ENCODE measurements around the gene ANKH.

ANKH gene

DNA sequence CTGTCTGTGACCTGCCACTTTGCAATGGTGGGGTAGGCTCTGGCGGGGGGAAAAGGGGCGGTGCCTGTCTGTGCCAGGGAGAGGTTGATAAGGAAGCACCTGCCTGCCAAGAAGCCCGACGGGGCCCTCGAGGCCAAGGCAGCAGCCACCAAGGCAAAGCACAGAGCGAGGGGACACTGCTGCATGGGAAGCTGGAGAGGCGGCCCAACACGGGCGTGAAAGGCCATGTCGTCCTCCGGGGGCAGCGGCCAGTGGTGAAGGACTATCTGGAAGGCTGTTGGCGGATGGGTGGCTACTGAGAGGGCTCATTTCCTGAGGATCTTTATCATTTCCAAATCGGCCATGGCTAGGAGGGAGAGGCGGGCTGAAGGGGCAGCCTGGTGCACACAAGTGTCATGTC, 140.7 kb downstream of the ANKH start:
- TF ChIP-seq FOXM1 (IDR thresholded peaks at IDR 0.05; ENCODE audit: borderline replicate concordance, low read depth): no peak
- TF ChIP-seq, protein P1, sequence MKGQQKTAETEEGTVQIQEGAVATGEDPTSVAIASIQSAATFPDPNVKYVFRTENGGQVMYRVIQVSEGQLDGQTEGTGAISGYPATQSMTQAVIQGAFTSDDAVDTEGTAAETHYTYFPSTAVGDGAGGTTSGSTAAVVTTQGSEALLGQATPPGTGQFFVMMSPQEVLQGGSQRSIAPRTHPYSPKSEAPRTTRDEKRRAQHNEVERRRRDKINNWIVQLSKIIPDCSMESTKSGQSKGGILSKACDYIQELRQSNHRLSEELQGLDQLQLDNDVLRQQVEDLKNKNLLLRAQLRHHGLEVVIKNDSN (IDR thresholded peaks at IDR 0.05): no peak
- no peak for TF ChIP-seq TCF12 (IDR thresholded peaks at IDR 0.05; ENCODE audit: low read depth)
- TF ChIP-seq CREB1 (IDR thresholded peaks at IDR 0.05; ENCODE audit: low read depth): no peak
- TF ChIP-seq CEBPB (IDR thresholded peaks at IDR 0.05): no peak
- TF ChIP-seq ZBTB7A (IDR thresholded peaks at IDR 0.05; ENCODE audit: low read depth): no peak
- no peak for TF ChIP-seq YY1 (IDR thresholded peaks at IDR 0.05; ENCODE audit: low read depth)
- TF ChIP-seq NFIC (IDR thresholded peaks at IDR 0.05): no peak

DNA sequence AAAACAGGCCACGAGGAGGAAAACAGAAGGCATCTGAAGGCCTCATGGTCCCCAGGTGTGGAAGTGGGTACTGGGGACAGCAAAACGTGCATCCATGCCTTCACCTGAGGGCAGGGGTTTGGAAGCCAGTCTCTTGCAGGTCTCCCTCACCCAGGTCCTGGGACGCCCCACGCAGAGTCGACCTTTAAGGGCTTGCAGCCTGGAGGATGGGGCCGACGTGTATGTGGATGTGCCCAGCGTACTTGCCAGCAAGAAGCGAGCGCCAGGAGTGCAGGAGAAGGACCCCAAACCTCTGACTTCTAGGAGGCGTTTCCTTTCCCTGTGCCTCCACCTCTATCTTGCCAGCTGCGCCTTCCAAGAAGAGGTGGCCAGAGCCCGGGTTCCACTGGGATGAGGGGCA, 141.1 kb downstream of the ANKH start:
- TF ChIP-seq, protein P2, sequence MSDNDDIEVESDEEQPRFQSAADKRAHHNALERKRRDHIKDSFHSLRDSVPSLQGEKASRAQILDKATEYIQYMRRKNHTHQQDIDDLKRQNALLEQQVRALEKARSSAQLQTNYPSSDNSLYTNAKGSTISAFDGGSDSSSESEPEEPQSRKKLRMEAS (IDR thresholded peaks at IDR 0.05): no peak
- TF ChIP-seq TEAD4 (IDR thresholded peaks at IDR 0.05): no peak
- TF ChIP-seq TAF1 (IDR thresholded peaks at IDR 0.05; ENCODE audit: low read depth): no peak
- TF ChIP-seq, protein P1 (IDR thresholded peaks at IDR 0.05): no peak
- no peak for TF ChIP-seq FOXM1 (IDR thresholded peaks at IDR 0.05; ENCODE audit: borderline replicate concordance, low read depth)
- TF ChIP-seq EGR1 (IDR thresholded peaks at IDR 0.05): no peak
- no peak for TF ChIP-seq CREB1 (IDR thresholded peaks at IDR 0.05; ENCODE audit: low read depth)
- no peak for TF ChIP-seq TCF12 (IDR thresholded peaks at IDR 0.05; ENCODE audit: low read depth)

DNA sequence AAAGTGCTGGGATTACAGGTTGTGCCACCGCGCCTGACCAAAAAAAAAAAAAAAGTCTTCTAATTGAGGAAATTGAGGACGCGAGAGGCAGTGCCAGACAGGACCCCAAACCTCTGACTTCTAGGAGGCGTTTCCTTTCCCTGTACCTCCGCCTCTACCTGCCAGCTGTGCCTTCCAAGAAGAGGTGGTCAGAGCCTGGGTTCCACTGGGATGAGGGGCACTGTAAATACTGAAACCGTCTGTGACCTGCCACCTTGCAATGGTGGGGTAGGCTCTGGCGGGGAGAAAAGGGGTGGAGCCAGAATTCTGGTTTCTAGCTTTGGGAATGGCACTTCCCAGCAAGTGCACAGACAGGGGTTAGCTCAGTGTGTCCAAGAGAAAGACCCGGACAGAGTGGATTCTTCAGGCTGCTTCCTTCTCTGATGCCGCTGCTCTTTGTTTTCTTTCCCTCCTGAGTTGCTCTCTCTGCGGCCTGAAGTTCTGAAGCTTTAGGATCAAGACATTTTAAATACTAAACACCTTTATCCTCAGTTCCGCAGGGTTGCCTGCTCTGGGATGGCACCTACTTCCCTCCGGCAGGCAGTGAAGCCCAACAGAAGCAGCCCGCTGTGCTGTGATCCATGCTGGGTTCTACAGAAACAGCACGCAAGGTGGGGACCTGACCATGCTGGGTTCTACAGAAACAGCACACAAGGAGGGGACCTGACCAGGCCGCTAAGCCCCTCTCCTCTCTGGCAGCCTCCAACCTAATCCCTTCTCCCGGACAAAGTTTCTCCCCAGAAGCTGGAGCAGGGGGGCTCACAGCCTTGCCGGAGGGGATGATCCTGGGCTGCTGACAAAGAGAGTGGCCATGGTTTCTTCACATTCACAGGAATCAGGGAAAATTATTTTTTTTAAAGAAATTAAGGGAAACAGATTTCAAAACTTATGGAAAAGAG, 141.9 kb downstream of the ANKH start:
- TF ChIP-seq TAF1 (IDR thresholded peaks at IDR 0.05; ENCODE audit: low read depth) (no peak), RAD21 (IDR thresholded peaks at IDR 0.05; ENCODE audit: low read depth) (no peak), NFIC (IDR thresholded peaks at IDR 0.05) (no peak), CEBPB (IDR thresholded peaks at IDR 0.05) (no peak), TEAD4 (IDR thresholded peaks at IDR 0.05) (no peak)
- TF ChIP-seq, protein P3, sequence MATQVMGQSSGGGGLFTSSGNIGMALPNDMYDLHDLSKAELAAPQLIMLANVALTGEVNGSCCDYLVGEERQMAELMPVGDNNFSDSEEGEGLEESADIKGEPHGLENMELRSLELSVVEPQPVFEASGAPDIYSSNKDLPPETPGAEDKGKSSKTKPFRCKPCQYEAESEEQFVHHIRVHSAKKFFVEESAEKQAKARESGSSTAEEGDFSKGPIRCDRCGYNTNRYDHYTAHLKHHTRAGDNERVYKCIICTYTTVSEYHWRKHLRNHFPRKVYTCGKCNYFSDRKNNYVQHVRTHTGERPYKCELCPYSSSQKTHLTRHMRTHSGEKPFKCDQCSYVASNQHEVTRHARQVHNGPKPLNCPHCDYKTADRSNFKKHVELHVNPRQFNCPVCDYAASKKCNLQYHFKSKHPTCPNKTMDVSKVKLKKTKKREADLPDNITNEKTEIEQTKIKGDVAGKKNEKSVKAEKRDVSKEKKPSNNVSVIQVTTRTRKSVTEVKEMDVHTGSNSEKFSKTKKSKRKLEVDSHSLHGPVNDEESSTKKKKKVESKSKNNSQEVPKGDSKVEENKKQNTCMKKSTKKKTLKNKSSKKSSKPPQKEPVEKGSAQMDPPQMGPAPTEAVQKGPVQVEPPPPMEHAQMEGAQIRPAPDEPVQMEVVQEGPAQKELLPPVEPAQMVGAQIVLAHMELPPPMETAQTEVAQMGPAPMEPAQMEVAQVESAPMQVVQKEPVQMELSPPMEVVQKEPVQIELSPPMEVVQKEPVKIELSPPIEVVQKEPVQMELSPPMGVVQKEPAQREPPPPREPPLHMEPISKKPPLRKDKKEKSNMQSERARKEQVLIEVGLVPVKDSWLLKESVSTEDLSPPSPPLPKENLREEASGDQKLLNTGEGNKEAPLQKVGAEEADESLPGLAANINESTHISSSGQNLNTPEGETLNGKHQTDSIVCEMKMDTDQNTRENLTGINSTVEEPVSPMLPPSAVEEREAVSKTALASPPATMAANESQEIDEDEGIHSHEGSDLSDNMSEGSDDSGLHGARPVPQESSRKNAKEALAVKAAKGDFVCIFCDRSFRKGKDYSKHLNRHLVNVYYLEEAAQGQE (IDR thresholded peaks at IDR 0.05; ENCODE audit: low read depth): no peak
- TF ChIP-seq, protein P1 (IDR thresholded peaks at IDR 0.05): no peak

DNA sequence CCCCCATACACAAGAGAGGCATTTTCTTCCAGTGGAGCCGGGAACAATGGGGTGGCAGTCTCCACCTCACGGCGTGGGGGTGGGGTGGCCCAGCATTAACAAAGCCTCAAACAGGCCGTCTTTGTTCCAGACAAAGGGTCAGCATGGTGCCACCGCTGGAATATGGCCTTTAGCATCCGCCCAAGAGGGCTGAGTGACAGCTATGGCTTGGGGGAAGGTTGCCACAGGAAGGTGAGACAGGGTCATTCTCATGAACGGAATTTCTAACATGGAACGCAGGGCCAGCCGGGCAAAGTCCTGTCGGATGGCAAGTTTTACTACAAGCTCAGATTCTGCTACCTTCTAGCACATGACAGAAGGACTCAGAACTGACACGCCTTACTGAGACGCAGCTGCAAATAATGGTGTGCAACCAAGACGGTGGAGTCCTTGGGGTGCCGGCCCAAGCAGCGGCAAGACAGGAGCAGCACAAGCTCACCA, 143.1 kb downstream of the ANKH start:
- no peak for TF ChIP-seq TAF1 (IDR thresholded peaks at IDR 0.05; ENCODE audit: low read depth)
- TF ChIP-seq, protein P1 (IDR thresholded peaks at IDR 0.05): no peak
- TF ChIP-seq RAD21 (IDR thresholded peaks at IDR 0.05; ENCODE audit: low read depth): no peak
- no peak for TF ChIP-seq ZBTB7A (IDR thresholded peaks at IDR 0.05; ENCODE audit: low read depth)
- TF ChIP-seq, protein P3 (IDR thresholded peaks at IDR 0.05; ENCODE audit: low read depth): no peak
- no peak for TF ChIP-seq EGR1 (IDR thresholded peaks at IDR 0.05)
- no peak for TF ChIP-seq TEAD4 (IDR thresholded peaks at IDR 0.05)
- no peak for TF ChIP-seq YY1 (IDR thresholded peaks at IDR 0.05; ENCODE audit: low read depth)

DNA sequence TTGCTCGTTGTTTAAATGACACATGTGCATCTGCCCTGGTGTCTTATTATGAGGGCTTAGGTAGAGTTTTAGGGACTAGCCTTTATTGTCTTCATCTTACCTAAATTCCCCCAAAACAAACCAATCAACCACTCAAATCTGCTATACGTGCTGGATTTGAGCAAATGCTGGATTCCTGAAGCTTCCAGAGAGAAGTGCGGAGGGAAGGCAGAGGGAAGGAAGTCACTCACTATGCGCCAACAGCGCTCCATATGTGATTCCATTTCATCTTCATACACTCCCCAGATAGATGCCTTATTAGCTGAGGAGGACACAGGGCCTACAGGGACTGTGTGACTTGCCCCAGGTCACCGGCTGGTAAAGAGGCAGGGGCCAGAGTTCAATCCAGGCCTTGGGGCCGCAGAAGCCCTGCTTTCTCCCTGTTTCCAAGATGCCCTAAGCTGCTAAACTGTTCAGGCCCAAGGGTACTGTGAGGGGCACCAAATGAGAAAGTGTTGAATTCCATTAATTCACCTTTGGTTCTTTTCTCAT, 143.6 kb downstream of the ANKH start:
- TF ChIP-seq, protein P3 (IDR thresholded peaks at IDR 0.05; ENCODE audit: low read depth): no peak
- TF ChIP-seq TEAD4 (IDR thresholded peaks at IDR 0.05) (no peak), CREB1 (IDR thresholded peaks at IDR 0.05; ENCODE audit: low read depth) (no peak), TCF12 (IDR thresholded peaks at IDR 0.05; ENCODE audit: low read depth) (no peak), FOXM1 (IDR thresholded peaks at IDR 0.05; ENCODE audit: borderline replicate concordance, low read depth) (no peak), YY1 (IDR thresholded peaks at IDR 0.05; ENCODE audit: low read depth) (no peak), TAF1 (IDR thresholded peaks at IDR 0.05; ENCODE audit: low read depth) (no peak), ZBTB7A (IDR thresholded peaks at IDR 0.05; ENCODE audit: low read depth) (no peak), CEBPB (IDR thresholded peaks at IDR 0.05) (no peak), NFIC (IDR thresholded peaks at IDR 0.05) (no peak), EGR1 (IDR thresholded peaks at IDR 0.05) (no peak), RAD21 (IDR thresholded peaks at IDR 0.05; ENCODE audit: low read depth) (no peak), EP300 (IDR thresholded peaks at IDR 0.05; ENCODE audit: borderline replicate concordance) (no peak)
- TF ChIP-seq, protein P2 (IDR thresholded peaks at IDR 0.05): no peak
- TF ChIP-seq, protein P1 (IDR thresholded peaks at IDR 0.05): no peak

Measured in Ishikawa (cell line).